ENCODE results near the gene KRT36. TPM values are rescaled to one million over a fixed set of nuclear protein-coding genes. Genes with fewer than 3 reads are reported as not detected.

KRT36 gene
- total and polyA plus RNA-seq, 9 donors = not detected

DNA sequence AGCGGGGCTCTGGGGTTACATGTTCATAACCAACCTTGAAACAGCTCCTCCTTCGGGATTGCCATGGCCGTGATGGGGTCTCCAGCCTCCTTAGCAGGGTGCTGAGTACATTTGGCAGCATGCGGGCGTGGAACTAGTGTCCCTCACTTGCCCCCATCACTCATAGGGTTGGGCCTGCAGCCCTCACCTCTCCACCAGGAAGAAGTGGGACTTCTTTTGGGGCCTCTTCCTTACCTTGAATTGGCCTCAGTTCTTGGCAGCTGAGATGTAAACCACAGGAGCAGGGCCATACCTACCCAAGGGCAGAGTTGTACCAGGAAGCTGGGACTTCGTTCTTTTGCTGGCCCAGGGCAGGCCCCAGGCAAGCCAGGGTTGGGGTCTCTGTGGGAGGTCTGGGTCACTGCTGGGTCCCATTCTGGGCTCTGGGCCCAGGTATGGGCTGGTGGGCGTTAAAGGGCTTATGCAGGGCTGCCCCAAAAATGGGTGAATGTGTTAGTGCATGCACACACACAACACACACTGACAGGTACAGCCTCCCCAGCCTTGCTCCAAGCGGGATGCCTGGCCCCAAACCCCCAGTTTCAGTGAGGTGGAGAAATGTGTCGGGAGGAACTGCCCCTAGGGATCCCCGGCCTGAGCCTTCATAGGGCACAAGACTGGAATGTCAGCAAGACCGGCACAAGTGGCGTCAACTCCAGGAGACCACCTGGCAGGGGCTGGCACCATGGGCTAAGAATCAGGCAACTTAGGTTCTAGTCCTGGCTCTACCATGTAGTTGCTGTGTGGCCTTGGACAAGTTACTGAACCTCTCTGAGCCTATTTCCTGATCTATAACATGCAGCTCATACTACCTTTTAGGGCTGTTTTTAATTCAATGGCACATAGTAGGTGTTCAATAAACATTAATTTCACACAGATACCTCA is 32.9 kb upstream of the KRT36 start:
- Histone ChIP-seq H3K36me3 (ENCODE audit: control insufficient read depth, insufficient read depth, low read length) (no peaks in the 10 kb centered on the region), H3K27me3 (ENCODE audit: control insufficient read depth, insufficient read depth, low read length) (peaks cover 48% of the 10 kb centered on the region), H3K9me3 (replicated peaks; ENCODE audit: control insufficient read depth, low read depth, low read length) (no peaks in the 10 kb centered on the region), H3K4me1 (ENCODE audit: control insufficient read depth, insufficient read depth, low read length) (peaks cover 14% of the 10 kb centered on the region), H3K27ac (ENCODE audit: low read length) (no peak overlapping the region), H3K4me3 (ENCODE audit: low read length) (no peak overlapping the region)
- 66% methylated on average over 10 of the region's 12 CpGs for WGBS (ENCODE audit: insufficient coverage)
- DNase-seq = no peak

DNA sequence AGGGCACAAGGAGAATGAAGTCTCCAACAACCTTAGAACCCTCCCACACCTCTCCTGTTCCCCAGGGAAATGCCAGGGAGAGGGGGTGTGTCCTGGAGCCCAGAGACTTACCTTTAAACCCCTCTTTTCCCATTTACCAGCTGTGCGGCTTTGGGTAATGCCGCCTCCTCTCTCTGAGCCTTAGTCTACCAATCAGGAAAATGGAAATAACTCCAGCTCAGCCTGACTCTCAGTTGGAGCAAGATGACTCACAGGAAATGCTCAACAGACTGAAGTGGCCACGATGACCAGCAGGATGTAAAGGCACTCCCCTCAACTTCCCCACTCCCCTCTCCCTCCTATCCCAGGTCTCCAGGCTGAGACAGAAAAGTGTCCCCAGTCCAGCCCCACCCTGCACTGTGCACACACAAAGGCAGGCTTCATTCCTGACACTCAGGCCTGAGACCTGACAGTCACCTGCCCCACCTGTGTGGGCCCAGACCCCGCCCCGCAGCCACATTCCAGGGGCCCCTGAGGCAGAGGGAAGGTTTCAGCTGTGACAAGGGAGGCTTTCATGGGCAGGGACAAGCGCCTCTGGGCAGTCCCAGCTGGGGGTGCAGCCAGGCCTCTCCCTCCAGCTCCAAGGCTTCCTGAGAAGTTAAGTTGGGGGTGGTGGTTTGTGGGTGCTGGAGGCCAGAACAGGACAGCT is 32.0 kb upstream of the KRT36 start:
- Histone ChIP-seq H3K36me3 (ENCODE audit: control insufficient read depth, insufficient read depth, low read length) (no peaks in the 10 kb centered on the region), H3K27me3 (ENCODE audit: control insufficient read depth, insufficient read depth, low read length) (peaks cover 40% of the 10 kb centered on the region), H3K27ac (ENCODE audit: low read length) (no peak overlapping the region), H3K4me1 (ENCODE audit: control insufficient read depth, insufficient read depth, low read length) (peaks cover 10% of the 10 kb centered on the region), H3K4me3 (ENCODE audit: low read length) (no peak overlapping the region), H3K9me3 (replicated peaks; ENCODE audit: control insufficient read depth, low read depth, low read length) (no peaks in the 10 kb centered on the region)
- WGBS (ENCODE audit: insufficient coverage) = 67% methylated on average over 6 of the region's 6 CpGs
- no peak for DNase-seq

DNA sequence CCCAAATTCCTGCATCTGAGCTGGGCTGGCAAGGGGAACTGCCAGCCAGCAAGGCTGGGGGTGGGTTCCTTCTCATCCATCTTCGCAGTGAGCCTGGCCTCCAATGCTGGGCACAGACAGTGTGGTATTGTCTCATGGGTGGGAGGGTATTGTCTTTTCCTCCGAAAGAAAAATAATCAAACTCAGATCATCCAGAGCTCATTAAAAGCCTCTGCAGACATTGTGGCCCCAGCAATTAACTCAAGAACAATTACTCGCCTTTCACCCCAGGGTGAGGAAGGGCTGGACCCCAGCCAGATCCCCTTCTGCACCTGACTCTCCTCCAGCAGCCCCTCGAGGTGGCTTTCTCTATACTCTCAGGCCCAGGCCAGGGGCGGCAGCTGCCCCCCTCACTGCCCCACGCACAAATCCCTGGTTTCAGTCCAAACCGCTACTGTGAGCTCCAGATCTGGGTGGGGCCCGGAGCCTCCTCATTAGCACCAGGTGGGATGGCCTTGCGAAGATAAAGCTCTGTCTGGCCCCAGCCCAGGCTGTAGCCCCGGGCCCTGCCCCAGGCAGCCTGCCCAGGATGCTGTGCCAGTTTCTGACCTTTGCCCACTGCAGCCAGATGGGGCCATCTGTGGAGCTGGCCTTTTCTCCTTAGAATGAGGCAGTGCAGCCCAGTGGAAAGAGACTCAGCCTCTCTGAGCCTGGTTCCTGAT is 31.3 kb upstream of the KRT36 start:
- H3K27me3 ChIP-seq (ENCODE audit: control insufficient read depth, insufficient read depth, low read length) = peaks cover 33% of the 10 kb centered on the region
- peaks cover 10% of the 10 kb centered on the region for H3K4me1 ChIP-seq (ENCODE audit: control insufficient read depth, insufficient read depth, low read length)
- H3K27ac ChIP-seq (ENCODE audit: low read length) = no peak overlapping the region
- H3K9me3 ChIP-seq (replicated peaks; ENCODE audit: control insufficient read depth, low read depth, low read length) = no peaks in the 10 kb centered on the region
- DNase-seq = no peak
- no peak overlapping the region for H3K4me3 ChIP-seq (ENCODE audit: low read length)
- no peaks in the 10 kb centered on the region for H3K36me3 ChIP-seq (ENCODE audit: control insufficient read depth, insufficient read depth, low read length)
- WGBS (ENCODE audit: insufficient coverage) = 58% methylated on average over 8 of the region's 10 CpGs

- Histone ChIP-seq H3K4me3 (ENCODE audit: low read length) (no peak overlapping the region), H3K4me1 (ENCODE audit: control insufficient read depth, insufficient read depth, low read length) (peaks cover 10% of the 10 kb centered on the region), H3K27me3 (ENCODE audit: control insufficient read depth, insufficient read depth, low read length) (peaks cover 25% of the 10 kb centered on the region), H3K36me3 (ENCODE audit: control insufficient read depth, insufficient read depth, low read length) (no peaks in the 10 kb centered on the region), H3K9me3 (replicated peaks; ENCODE audit: control insufficient read depth, low read depth, low read length) (no peaks in the 10 kb centered on the region), H3K27ac (ENCODE audit: low read length) (no peak overlapping the region)
- WGBS (ENCODE audit: insufficient coverage) = 43% methylated on average over 9 of the region's 11 CpGs
- no peak for DNase-seq
Observed at GRCh38 chr17:41519501-41520224, 30.0 kb upstream of the KRT36 start.

DNA sequence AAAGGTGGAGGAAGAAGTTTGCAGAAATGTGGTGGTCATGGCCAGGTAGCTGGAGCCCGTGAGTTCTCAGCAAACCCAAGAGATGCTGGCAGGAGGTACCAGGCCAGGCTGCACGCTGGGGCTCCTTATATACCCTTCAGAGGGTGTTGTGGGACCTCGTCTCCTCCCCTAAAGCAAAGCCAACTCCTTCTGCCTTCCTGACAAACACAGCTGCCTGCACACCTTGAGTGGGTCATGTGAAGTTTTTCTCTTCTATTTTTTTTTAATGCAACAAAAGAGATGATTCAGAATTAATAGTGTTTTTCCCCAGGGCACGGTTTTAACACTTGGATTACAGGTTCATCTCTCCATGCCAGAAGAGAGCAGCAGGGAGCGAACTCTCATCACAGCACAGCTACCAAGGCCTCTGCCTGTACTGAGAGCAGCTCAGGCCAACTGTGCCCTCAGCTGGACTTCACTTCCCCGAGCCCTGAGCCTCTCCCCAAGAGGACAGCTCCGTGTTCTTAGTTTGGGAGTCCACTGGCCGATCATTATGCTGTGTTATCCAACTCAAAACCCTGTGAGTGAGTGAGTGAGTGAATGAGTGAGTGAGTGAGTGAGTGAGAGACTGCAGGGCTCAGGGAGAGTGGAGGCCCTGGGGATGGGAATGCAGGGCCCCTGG is 29.2 kb upstream of the KRT36 start, which contains the start of gene KRT15:
KRT15 (minus strand) TSS at position 102 of the 661 bp plus-strand sequence; CDS start at position 39, 63 bp downstream.
- H3K9me3 ChIP-seq (replicated peaks; ENCODE audit: control insufficient read depth, low read depth, low read length) = no peaks in the 10 kb centered on the region
- DNase-seq = no peak
- H3K27ac ChIP-seq (ENCODE audit: low read length) = no peak within 1 kb of the TSS
- 46% methylated on average over 5 of the region's 8 CpGs for WGBS (ENCODE audit: insufficient coverage)
- peaks cover 10% of the 10 kb centered on the region for H3K4me1 ChIP-seq (ENCODE audit: control insufficient read depth, insufficient read depth, low read length)
- H3K4me3 ChIP-seq (ENCODE audit: low read length) = no peak within 1 kb of the TSS
- H3K27me3 ChIP-seq (ENCODE audit: control insufficient read depth, insufficient read depth, low read length) = peaks cover 20% of the 10 kb centered on the region
- no peaks in the 10 kb centered on the region for H3K36me3 ChIP-seq (ENCODE audit: control insufficient read depth, insufficient read depth, low read length)

- 100% methylated on average over 3 of the region's 3 CpGs for WGBS (ENCODE audit: insufficient coverage)
- H3K9me3 ChIP-seq (replicated peaks; ENCODE audit: control insufficient read depth, low read depth, low read length) = no peaks in the 10 kb centered on the region
- H3K4me3 ChIP-seq (ENCODE audit: low read length) = no peak overlapping the region
- H3K27me3 ChIP-seq (ENCODE audit: control insufficient read depth, insufficient read depth, low read length) = peaks cover 18% of the 10 kb centered on the region
- no peaks in the 10 kb centered on the region for H3K36me3 ChIP-seq (ENCODE audit: control insufficient read depth, insufficient read depth, low read length)
- DNase-seq = no peak
- H3K4me1 ChIP-seq (ENCODE audit: control insufficient read depth, insufficient read depth, low read length) = peaks cover 10% of the 10 kb centered on the region
- H3K27ac ChIP-seq (ENCODE audit: low read length) = no peak overlapping the region
Observed at GRCh38 chr17:41518031-41518430, 28.3 kb upstream of the KRT36 start.

DNA sequence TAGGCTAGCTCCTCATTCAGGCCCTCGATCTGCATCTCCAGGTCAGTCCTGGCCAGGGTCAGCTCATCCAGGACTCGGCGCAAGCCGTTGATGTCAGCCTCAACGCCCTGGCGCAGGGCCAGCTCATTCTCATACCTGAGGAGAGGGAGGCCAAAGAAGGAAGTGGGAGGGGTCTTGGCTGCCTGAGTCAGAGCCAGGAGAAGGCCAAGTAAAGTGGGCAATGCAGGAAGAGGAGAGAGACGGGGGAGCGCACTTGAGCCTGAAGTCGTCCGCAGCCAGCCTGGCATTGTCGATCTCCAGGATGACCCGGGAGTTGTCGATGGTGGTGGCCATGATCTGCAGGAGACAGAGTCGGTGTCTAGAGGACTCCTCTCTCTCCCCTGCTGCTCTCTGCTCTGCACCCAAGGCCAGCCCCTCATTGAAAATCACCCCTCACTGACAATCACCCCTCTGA is 27.1 kb upstream of the KRT36 start:
- H3K4me1 ChIP-seq (ENCODE audit: control insufficient read depth, insufficient read depth, low read length) = peaks cover 10% of the 10 kb centered on the region
- no peak overlapping the region for H3K4me3 ChIP-seq (ENCODE audit: low read length)
- no peak overlapping the region for H3K27ac ChIP-seq (ENCODE audit: low read length)
- DNase-seq = no peak
- no peaks in the 10 kb centered on the region for H3K36me3 ChIP-seq (ENCODE audit: control insufficient read depth, insufficient read depth, low read length)
- WGBS (ENCODE audit: insufficient coverage) = 80% methylated on average over 14 of the region's 14 CpGs
- H3K27me3 ChIP-seq (ENCODE audit: control insufficient read depth, insufficient read depth, low read length) = peaks cover 14% of the 10 kb centered on the region
- H3K9me3 ChIP-seq (replicated peaks; ENCODE audit: control insufficient read depth, low read depth, low read length) = no peaks in the 10 kb centered on the region

- no peaks in the 10 kb centered on the region for H3K36me3 ChIP-seq (ENCODE audit: control insufficient read depth, insufficient read depth, low read length)
- DNase-seq = no peak
- H3K4me3 ChIP-seq (ENCODE audit: low read length) = no peak overlapping the region
- H3K9me3 ChIP-seq (replicated peaks; ENCODE audit: control insufficient read depth, low read depth, low read length) = no peaks in the 10 kb centered on the region
- peaks cover 5% of the 10 kb centered on the region for H3K4me1 ChIP-seq (ENCODE audit: control insufficient read depth, insufficient read depth, low read length)
- H3K27me3 ChIP-seq (ENCODE audit: control insufficient read depth, insufficient read depth, low read length) = peaks cover 14% of the 10 kb centered on the region
- 85% methylated on average over 11 of the region's 14 CpGs for WGBS (ENCODE audit: insufficient coverage)
- no peak overlapping the region for H3K27ac ChIP-seq (ENCODE audit: low read length)
Observed at GRCh38 chr17:41516147-41516829, 26.6 kb upstream of the KRT36 start.

DNA sequence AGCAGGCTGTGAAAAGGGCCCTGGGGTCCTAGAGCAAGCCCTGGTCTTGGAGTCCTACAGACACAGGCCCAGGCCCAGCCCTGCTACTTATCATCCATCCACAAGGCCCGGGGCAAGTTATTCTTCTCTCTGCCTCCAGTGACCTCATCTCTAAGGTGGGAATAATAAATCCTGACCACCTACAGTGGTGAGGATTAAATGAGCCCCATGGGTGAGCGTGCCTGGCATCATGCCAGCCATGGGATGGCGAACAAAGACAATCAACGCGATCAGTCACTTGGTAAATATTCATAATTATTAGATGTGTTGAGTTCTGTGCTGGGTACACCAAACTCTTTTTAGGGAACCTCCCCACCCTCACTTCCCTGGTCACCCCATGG is 23.4 kb upstream of the KRT36 start:
- DNase-seq = no peak
- Histone ChIP-seq H3K4me3 (ENCODE audit: low read length) (no peak overlapping the region), H3K36me3 (ENCODE audit: control insufficient read depth, insufficient read depth, low read length) (no peaks in the 10 kb centered on the region), H3K27me3 (ENCODE audit: control insufficient read depth, insufficient read depth, low read length) (peaks cover 17% of the 10 kb centered on the region), H3K4me1 (ENCODE audit: control insufficient read depth, insufficient read depth, low read length) (no peaks in the 10 kb centered on the region), H3K9me3 (replicated peaks; ENCODE audit: control insufficient read depth, low read depth, low read length) (no peaks in the 10 kb centered on the region), H3K27ac (ENCODE audit: low read length) (no peak overlapping the region)
- no CpG with 5 or more reads among the region's 5 CpGs for WGBS (ENCODE audit: insufficient coverage)
